ENCODE data around the gene HOXD12. TPM values are rescaled to one million over a fixed set of nuclear protein-coding genes. Genes with fewer than 3 reads are reported as not detected.

The HOXD12 gene
- total RNA-seq, 1 donor from 2014 or later = not detected

DNA sequence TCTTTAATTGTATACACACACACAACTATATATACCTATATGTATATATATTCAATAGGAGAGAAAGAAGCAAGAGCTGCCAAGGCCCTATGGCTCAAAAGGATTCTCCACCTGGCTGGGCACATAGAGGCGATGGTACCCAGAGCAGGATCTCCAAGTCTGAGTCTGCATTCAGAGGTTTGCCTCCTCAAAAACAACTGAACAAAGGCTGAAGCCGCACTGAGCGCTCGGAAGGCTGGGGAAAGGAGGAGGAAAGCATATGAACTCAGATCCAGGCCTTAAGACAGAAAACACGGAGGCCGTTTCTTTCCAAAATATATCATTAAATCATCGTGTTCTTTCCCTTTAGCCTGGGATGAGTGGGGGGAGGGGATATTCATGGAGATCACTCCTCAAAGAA lies 3.6 kb downstream of the HOXD12 start:
- Histone ChIP-seq H3K36me3 (ENCODE audit: control insufficient read depth, insufficient read depth, low read length) (no peaks in the 10 kb centered on the region), H3K4me3 (ENCODE audit: low read depth, low read length) (no peak overlapping the region), H3K27me3 (ENCODE audit: control insufficient read depth, insufficient read depth, low read length) (peaks cover 78% of the 10 kb centered on the region)
- FAIRE-seq = no peak
- no peak for DNase-seq (ENCODE audit: low read depth)
- TF ChIP-seq, protein P1, sequence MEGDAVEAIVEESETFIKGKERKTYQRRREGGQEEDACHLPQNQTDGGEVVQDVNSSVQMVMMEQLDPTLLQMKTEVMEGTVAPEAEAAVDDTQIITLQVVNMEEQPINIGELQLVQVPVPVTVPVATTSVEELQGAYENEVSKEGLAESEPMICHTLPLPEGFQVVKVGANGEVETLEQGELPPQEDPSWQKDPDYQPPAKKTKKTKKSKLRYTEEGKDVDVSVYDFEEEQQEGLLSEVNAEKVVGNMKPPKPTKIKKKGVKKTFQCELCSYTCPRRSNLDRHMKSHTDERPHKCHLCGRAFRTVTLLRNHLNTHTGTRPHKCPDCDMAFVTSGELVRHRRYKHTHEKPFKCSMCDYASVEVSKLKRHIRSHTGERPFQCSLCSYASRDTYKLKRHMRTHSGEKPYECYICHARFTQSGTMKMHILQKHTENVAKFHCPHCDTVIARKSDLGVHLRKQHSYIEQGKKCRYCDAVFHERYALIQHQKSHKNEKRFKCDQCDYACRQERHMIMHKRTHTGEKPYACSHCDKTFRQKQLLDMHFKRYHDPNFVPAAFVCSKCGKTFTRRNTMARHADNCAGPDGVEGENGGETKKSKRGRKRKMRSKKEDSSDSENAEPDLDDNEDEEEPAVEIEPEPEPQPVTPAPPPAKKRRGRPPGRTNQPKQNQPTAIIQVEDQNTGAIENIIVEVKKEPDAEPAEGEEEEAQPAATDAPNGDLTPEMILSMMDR (IDR thresholded peaks at IDR 0.05; ENCODE audit: insufficient read depth, low read length, severe bottlenecking) = no peak

- DNase-seq (ENCODE audit: low read depth) = no peak
- Histone ChIP-seq H3K27me3 (ENCODE audit: control insufficient read depth, insufficient read depth, low read length) (peaks cover 76% of the 10 kb centered on the region), H3K36me3 (ENCODE audit: control insufficient read depth, insufficient read depth, low read length) (no peaks in the 10 kb centered on the region), H3K4me3 (ENCODE audit: low read depth, low read length) (no peak overlapping the region)
- TF ChIP-seq, protein P1 (IDR thresholded peaks at IDR 0.05; ENCODE audit: insufficient read depth, low read length, severe bottlenecking) = no peak
- FAIRE-seq = no peak
These were observed 4.2 kb downstream of the HOXD12 start for GRCh38 chr2:176103742-176104315.

- no peak for DNase-seq (ENCODE audit: low read depth)
- H3K36me3 ChIP-seq (ENCODE audit: control insufficient read depth, insufficient read depth, low read length) = no peaks in the 10 kb centered on the region
- TF ChIP-seq, protein P1 (IDR thresholded peaks at IDR 0.05; ENCODE audit: insufficient read depth, low read length, severe bottlenecking) = no peak
- peaks cover 76% of the 10 kb centered on the region for H3K27me3 ChIP-seq (ENCODE audit: control insufficient read depth, insufficient read depth, low read length)
- no peak for FAIRE-seq
- H3K4me3 ChIP-seq (ENCODE audit: low read depth, low read length) = no peak overlapping the region
These were observed 4.9 kb downstream of the HOXD12 start for GRCh38 chr2:176104316-176105077.

DNA sequence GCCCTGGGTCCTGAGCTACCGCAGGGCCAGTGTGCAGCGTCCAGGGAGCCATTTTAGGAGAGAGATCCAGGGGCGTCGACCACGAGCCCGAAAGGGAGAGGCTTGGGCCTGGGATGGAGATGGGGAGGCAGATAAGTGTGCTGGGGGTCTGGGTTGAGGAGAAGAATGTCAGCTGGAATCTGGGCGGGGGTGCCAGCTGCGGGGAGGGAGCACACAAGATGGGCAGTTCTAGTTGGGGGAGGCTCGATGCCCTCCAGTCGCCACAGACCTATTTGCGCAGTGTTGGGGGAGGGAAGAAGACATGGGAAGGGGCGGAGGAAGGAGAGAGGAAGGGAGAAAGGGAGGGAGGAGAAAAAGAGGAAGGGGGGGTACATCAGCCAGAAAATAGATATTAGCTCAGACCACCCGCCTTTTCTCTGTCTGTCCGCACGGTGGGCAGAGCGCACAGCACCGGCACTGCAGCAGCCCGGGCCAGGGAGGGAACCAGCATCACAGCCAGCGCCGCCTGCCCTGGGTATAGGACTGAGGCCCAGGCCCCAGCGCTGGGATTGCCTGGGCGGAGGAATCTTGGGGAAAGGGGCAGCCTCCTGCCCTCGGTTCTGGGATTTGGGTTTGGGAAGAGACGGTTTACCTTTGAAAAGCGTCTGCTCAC lies 5.6 kb downstream of the HOXD12 start:
- DNase-seq (ENCODE audit: low read depth) (no peak), FAIRE-seq (no peak)
- H3K4me3 ChIP-seq (ENCODE audit: low read depth, low read length) = no peak overlapping the region

GRCh38 chr2:176105730-176106580 lies 6.4 kb downstream of the HOXD12 start:
- TF ChIP-seq, protein P1 (IDR thresholded peaks at IDR 0.05; ENCODE audit: insufficient read depth, low read length, severe bottlenecking) = no peak
- DNase-seq (ENCODE audit: low read depth) (no peak), FAIRE-seq (no peak)
- Histone ChIP-seq H3K4me3 (ENCODE audit: low read depth, low read length) (no peak overlapping the region), H3K27me3 (ENCODE audit: control insufficient read depth, insufficient read depth, low read length) (peaks cover 76% of the 10 kb centered on the region), H3K36me3 (ENCODE audit: control insufficient read depth, insufficient read depth, low read length) (no peaks in the 10 kb centered on the region)

More for the DNA sequence above, 5.6 kb downstream of the HOXD12 start:
- Histone ChIP-seq H3K36me3 (ENCODE audit: control insufficient read depth, insufficient read depth, low read length) (no peaks in the 10 kb centered on the region), H3K27me3 (ENCODE audit: control insufficient read depth, insufficient read depth, low read length) (peaks cover 76% of the 10 kb centered on the region)
- TF ChIP-seq, protein P1 (IDR thresholded peaks at IDR 0.05; ENCODE audit: insufficient read depth, low read length, severe bottlenecking) = no peak
